MM.1S (cell line): ENCODE measurements around the gene GRIN3A.
A peak's percentile ranks its signal among the peaks of the same experiment; 100 is the strongest.

Experiments
- DNase-seq: peaks from one replicate; pipeline ENCODE4 v3.0.0-alpha.2; 2015
- H2AFZ ChIP-seq: fragments of 300-600 bp; sonication (generic); 2 replicates; pipeline ENCODE4 v1.6.0; 2016; ENCODE audit warnings: antibody characterized with exemption, low read length
- H3F3A ChIP-seq: fragments of 300-600 bp; sonication (generic); 2 replicates; pipeline ENCODE4 v1.6.1; 2016; ENCODE audit warnings: mild to moderate bottlenecking, antibody characterized with exemption, low read length, moderate library complexity, mixed read lengths; ENCODE audit not compliant: insufficient read depth
- H3K27ac ChIP-seq: fragments of 300-600 bp; sonication (generic); 2 replicates; pipeline ENCODE4 v1.5.1; 2016; ENCODE audit warnings: mild to moderate bottlenecking, low read length
- H3K27me3 ChIP-seq: fragments of 300-600 bp; sonication (generic); replicated peaks from 2 replicates; pipeline ENCODE4 v1.6.0; 2016; ENCODE audit warnings: low read length; ENCODE audit not compliant: insufficient read depth
- H3K36me3 ChIP-seq: fragments of 300-600 bp; sonication (generic); replicated peaks from 2 replicates; pipeline ENCODE4 v1.6.1; 2016; ENCODE audit warnings: mild to moderate bottlenecking, low read length, mixed read lengths; ENCODE audit not compliant: insufficient read depth
- H3K4me1 ChIP-seq: fragments of 300-600 bp; sonication (generic); 2 replicates; pipeline ENCODE4 v1.6.1; 2016; ENCODE audit warnings: low read length, mixed read lengths
- H3K4me2 ChIP-seq: fragments of 300-600 bp; sonication (generic); 2 replicates; pipeline ENCODE4 v1.6.0; 2016; ENCODE audit warnings: low read depth, low read length
- H3K4me3 ChIP-seq: fragments of 300-600 bp; sonication (generic); 2 replicates; pipeline ENCODE4 v1.5.1; 2016; ENCODE audit warnings: low read length, mixed read lengths
- H3K79me2 ChIP-seq: fragments of 300-600 bp; sonication (generic); 2 replicates; pipeline ENCODE4 v1.6.1; 2016; ENCODE audit warnings: mixed run types, low read length, mixed read lengths
- H3K9ac ChIP-seq: fragments of 300-600 bp; sonication (generic); 2 replicates; pipeline ENCODE4 v1.6.1; 2016; ENCODE audit warnings: low read length, mixed read lengths
- H3K9me2 ChIP-seq: fragments of 300-600 bp; sonication (generic); replicated peaks from 2 replicates; pipeline ENCODE4 v1.6.1; 2016; ENCODE audit warnings: mild to moderate bottlenecking, low read length, mixed read lengths; ENCODE audit not compliant: insufficient read depth
- H3K9me3 ChIP-seq: fragments of 300-600 bp; sonication (generic); replicated peaks from 2 replicates; pipeline ENCODE4 v1.6.1; 2016; ENCODE audit warnings: mild to moderate bottlenecking, low read length, mixed read lengths; ENCODE audit not compliant: insufficient read depth
- H4K20me1 ChIP-seq: fragments of 300-600 bp; sonication (generic); 2 replicates; pipeline ENCODE4 v1.6.1; 2016; ENCODE audit warnings: mild to moderate bottlenecking, low read length, moderate library complexity, mixed read lengths; ENCODE audit not compliant: insufficient read depth
- EZH2 ChIP-seq: fragments of 300-600 bp; sonication (generic); optimal IDR thresholded peaks from 2 replicates; pipeline ENCODE3; 2017; ENCODE audit warnings: low read depth, mild to moderate bottlenecking, antibody characterized with exemption, low read length, mixed read lengths
- EZH2phosphoT487 ChIP-seq: fragments of 300-600 bp; sonication (generic); IDR thresholded peaks from 2 replicates; pipeline ENCODE4 v1.6.1; 2018; ENCODE audit warnings: antibody characterized with exemption, low read length
- TF ChIP-seq, protein P1 (sequence below): fragments of 300-600 bp; sonication (generic); IDR thresholded peaks from 2 replicates; pipeline ENCODE4 v1.5.1; 2016; ENCODE audit warnings: antibody characterized with exemption, low read length, mixed read lengths

The GRIN3A gene

DNA sequence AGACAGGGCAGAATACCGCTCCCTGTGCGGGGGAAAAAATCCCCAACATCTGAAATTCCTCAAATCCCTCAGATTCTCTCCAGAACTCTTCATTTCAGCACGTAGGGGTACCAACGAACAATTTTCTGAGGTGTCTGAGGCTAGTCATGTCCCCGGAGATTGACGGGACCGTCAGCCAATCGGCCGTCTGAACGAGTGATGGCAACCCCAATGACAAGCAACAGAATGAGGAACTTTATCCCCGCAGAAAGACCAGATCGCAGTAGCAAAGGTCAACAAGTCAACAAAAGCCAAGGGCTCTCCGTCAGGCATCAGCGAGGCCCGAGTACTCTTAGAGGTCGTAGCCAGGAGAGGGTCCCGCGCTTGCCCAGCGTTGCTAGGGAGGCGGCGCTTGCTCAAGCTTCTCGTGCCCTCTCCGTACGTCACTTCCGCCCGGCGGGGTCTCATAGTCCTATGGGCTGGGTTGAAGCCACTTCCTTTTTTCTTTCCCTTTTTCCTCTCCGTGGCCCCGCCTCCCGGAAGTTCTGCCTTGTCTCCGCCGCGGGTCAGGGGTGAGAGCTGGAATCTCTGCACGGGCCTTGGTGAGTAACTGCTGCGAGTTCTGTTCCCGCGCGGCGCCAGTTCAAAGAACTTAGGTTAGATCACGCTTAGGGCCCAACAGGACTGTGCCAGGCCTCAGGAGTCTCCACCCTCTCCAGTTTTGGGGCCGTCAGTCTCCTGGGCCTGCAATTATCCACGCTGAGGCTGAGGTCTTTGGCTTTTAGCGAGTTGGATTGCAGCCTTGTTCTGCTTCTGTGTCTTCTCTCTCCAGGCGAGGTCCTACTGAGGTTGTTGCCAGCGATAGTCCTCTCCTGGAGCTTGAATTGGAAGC is 204.9 kb downstream of the GRIN3A start, which contains the start of gene RNF20:
RNF20 (plus strand) TSS at position 520 of the 871 bp plus-strand sequence. CDS start 1,571 bp downstream, outside the sequence.
- DNase-seq, result peak; percentile 99
- no peaks in the 10 kb centered on the region for H4K20me1 ChIP-seq
- no peaks in the 10 kb centered on the region for H3K9me2 ChIP-seq
- peaks cover 7% of the 10 kb centered on the region; the same call in 1 of the 2 replicates for H3K36me3 ChIP-seq
- peaks cover 9% of the 10 kb centered on the region for H3F3A ChIP-seq
- H3K9ac ChIP-seq, result peak within 1 kb of the TSS; percentile 83
- H3K79me2 ChIP-seq, result peaks cover 45% of the 10 kb centered on the region
- no peaks in the 10 kb centered on the region for H3K9me3 ChIP-seq
- peak within 1 kb of the TSS; percentile 99 for H2AFZ ChIP-seq
- H3K27ac ChIP-seq, result peak within 1 kb of the TSS; percentile 80
- H3K4me2 ChIP-seq, result peak within 1 kb of the TSS; percentile 94
- H3K27me3 ChIP-seq, result no peaks in the 10 kb centered on the region
- H3K4me1 ChIP-seq, result peaks cover 10% of the 10 kb centered on the region; the same call in 1 of the 2 replicates
- TF ChIP-seq EZH2phosphoT487 (no peak), EZH2 (no peak)
- TF ChIP-seq, protein P1, sequence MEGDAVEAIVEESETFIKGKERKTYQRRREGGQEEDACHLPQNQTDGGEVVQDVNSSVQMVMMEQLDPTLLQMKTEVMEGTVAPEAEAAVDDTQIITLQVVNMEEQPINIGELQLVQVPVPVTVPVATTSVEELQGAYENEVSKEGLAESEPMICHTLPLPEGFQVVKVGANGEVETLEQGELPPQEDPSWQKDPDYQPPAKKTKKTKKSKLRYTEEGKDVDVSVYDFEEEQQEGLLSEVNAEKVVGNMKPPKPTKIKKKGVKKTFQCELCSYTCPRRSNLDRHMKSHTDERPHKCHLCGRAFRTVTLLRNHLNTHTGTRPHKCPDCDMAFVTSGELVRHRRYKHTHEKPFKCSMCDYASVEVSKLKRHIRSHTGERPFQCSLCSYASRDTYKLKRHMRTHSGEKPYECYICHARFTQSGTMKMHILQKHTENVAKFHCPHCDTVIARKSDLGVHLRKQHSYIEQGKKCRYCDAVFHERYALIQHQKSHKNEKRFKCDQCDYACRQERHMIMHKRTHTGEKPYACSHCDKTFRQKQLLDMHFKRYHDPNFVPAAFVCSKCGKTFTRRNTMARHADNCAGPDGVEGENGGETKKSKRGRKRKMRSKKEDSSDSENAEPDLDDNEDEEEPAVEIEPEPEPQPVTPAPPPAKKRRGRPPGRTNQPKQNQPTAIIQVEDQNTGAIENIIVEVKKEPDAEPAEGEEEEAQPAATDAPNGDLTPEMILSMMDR, result no peak
- H3K4me3 ChIP-seq, result peak within 1 kb of the TSS; percentile 95

DNA sequence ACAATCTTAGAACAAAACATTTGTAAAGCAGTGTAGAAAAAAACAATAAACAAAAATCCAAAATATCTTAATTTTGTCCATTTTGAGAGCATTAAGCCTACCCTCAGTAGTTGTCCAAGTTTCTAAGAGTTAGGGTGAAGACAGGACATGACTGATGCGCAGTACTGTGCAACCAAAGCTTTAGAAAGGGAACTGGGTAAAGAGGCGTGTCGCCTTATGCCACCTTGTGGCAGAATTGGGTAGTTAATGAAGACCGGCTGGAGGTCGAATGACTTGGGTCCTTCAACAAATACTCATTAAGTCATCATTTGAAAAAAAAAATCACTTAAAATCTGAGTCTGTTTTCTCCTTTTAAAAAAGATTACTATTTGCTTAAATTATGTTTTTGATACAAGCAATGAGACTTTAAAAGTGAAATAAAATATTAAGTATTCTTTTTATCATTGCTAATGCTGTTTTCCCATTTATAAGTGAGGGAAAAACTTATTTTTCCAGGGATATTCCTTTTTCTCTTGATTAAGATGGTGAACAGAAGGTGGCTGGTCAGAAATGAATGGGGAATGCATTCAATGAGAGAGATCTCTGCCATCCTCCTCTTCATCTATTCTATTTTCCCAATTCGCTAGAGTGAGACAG is 208.3 kb downstream of the GRIN3A start:
- peak; percentile 81 for DNase-seq
- Histone ChIP-seq H2AFZ (peak overlapping the region; percentile 11; the same call in 1 of the 2 replicates), H4K20me1 (no peaks in the 10 kb centered on the region), H3K4me1 (peaks cover 10% of the 10 kb centered on the region; the same call in 1 of the 2 replicates), H3K9me3 (no peaks in the 10 kb centered on the region), H3K79me2 (peaks cover 13% of the 10 kb centered on the region), H3K27me3 (no peaks in the 10 kb centered on the region), H3K4me3 (no peak overlapping the region), H3K36me3 (no peaks in the 10 kb centered on the region), H3K27ac (no peak overlapping the region), H3K9ac (no peak overlapping the region), H3K4me2 (peak overlapping the region; percentile 2; the same call in 1 of the 2 replicates), H3K9me2 (no peaks in the 10 kb centered on the region), H3F3A (peaks cover 9% of the 10 kb centered on the region)
- no peak for TF ChIP-seq EZH2
- TF ChIP-seq, protein P1, result peak; percentile 84

DNA sequence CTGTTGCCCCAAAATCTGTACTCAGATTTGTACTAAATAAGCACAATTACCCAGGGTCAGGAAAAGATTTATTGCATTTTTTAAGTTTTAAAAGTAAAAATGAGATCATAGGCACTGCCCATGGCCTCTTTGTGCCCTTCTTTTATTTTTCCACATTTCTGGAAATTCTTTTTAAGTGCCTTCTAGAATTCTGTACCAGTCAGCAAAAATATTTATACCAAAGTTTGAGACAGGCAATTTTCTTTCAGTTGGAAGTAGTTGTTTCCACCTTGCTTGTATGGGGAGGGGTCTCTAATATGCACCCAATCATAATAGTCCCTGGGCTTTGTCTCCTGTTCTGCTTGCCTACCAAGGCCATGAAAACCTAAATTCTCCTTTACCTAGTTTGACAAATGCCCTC is 210.4 kb downstream of the GRIN3A start:
- no peak for DNase-seq
- Histone ChIP-seq H3K4me3 (no peak overlapping the region), H3K27me3 (no peaks in the 10 kb centered on the region), H3F3A (no peaks in the 10 kb centered on the region), H3K4me1 (peaks cover 10% of the 10 kb centered on the region; the same call in 1 of the 2 replicates), H3K9me2 (no peaks in the 10 kb centered on the region), H3K9ac (no peak overlapping the region), H3K9me3 (no peaks in the 10 kb centered on the region), H3K36me3 (no peaks in the 10 kb centered on the region), H4K20me1 (no peaks in the 10 kb centered on the region), H3K79me2 (no peaks in the 10 kb centered on the region), H3K27ac (no peak overlapping the region), H2AFZ (no peak overlapping the region), H3K4me2 (no peak overlapping the region)
- TF ChIP-seq, protein P1, result no peak
- TF ChIP-seq EZH2, result no peak
- no peak for TF ChIP-seq EZH2phosphoT487
